ENCODE results near the gene ZNF524.

The ZNF524 gene

GRCh38 chr19:55644191-55644833 is 44.2 kb downstream of the ZNF524 start:
- H3K36me3 Mint-ChIP-seq (ENCODE audit: insufficient read depth), result peaks cover 30% of the 10 kb centered on the region
- H3K9me3 Mint-ChIP-seq, result no peaks in the 10 kb centered on the region

GRCh38 chr19:55644842-55645511 is 44.9 kb downstream of the ZNF524 start:
- Mint-ChIP-seq H3K9me3 (no peaks in the 10 kb centered on the region), H3K27me3 (peaks cover 14% of the 10 kb centered on the region), H3K36me3 (ENCODE audit: insufficient read depth) (peaks cover 30% of the 10 kb centered on the region), H3K4me1 (peaks cover 56% of the 10 kb centered on the region), H3K4me3 (peak overlapping the region; percentile 90), H3K27ac (ENCODE audit: low read depth) (no peak overlapping the region)
- DNase-seq (ENCODE audit: low spot score in 2 of 2) (no peak), ATAC-seq (replicated peaks; ENCODE audit: extremely low read depth, poor library complexity, severe bottlenecking) (no peak)

More at GRCh38 chr19:55644191-55644833, 44.2 kb downstream of the ZNF524 start:
- ATAC-seq (replicated peaks; ENCODE audit: extremely low read depth, poor library complexity, severe bottlenecking) (no peak), DNase-seq (ENCODE audit: low spot score in 2 of 2) (no peak)
- peak overlapping the region; percentile 84 for H3K27ac Mint-ChIP-seq (ENCODE audit: low read depth)
- peaks cover 7% of the 10 kb centered on the region for H3K27me3 Mint-ChIP-seq
- peaks cover 50% of the 10 kb centered on the region for H3K4me1 Mint-ChIP-seq
- peak overlapping the region; percentile 90 for H3K4me3 Mint-ChIP-seq

- DNase-seq (ENCODE audit: low spot score in 2 of 2), result no peak
- ATAC-seq (replicated peaks; ENCODE audit: extremely low read depth, poor library complexity, severe bottlenecking), result no peak
- Mint-ChIP-seq H3K9me3 (no peaks in the 10 kb centered on the region), H3K4me3 (no peak overlapping the region), H3K36me3 (ENCODE audit: insufficient read depth) (peaks cover 26% of the 10 kb centered on the region), H3K27me3 (peaks cover 15% of the 10 kb centered on the region), H3K27ac (ENCODE audit: low read depth) (no peak overlapping the region), H3K4me1 (peaks cover 55% of the 10 kb centered on the region)
Observed at GRCh38 chr19:55645512-55645881, 45.4 kb downstream of the ZNF524 start.

GRCh38 chr19:55646889-55647731 is 47.0 kb downstream of the ZNF524 start:
- peak overlapping the region; percentile 69 for H3K4me3 Mint-ChIP-seq
- peaks cover 19% of the 10 kb centered on the region for H3K36me3 Mint-ChIP-seq (ENCODE audit: insufficient read depth)
- H3K27ac Mint-ChIP-seq (ENCODE audit: low read depth), result no peak overlapping the region
- DNase-seq (ENCODE audit: low spot score in 2 of 2) (no peak), ATAC-seq (replicated peaks; ENCODE audit: extremely low read depth, poor library complexity, severe bottlenecking) (no peak)
- peaks cover 15% of the 10 kb centered on the region for H3K27me3 Mint-ChIP-seq
- H3K9me3 Mint-ChIP-seq, result no peaks in the 10 kb centered on the region
- peaks cover 44% of the 10 kb centered on the region for H3K4me1 Mint-ChIP-seq

DNA sequence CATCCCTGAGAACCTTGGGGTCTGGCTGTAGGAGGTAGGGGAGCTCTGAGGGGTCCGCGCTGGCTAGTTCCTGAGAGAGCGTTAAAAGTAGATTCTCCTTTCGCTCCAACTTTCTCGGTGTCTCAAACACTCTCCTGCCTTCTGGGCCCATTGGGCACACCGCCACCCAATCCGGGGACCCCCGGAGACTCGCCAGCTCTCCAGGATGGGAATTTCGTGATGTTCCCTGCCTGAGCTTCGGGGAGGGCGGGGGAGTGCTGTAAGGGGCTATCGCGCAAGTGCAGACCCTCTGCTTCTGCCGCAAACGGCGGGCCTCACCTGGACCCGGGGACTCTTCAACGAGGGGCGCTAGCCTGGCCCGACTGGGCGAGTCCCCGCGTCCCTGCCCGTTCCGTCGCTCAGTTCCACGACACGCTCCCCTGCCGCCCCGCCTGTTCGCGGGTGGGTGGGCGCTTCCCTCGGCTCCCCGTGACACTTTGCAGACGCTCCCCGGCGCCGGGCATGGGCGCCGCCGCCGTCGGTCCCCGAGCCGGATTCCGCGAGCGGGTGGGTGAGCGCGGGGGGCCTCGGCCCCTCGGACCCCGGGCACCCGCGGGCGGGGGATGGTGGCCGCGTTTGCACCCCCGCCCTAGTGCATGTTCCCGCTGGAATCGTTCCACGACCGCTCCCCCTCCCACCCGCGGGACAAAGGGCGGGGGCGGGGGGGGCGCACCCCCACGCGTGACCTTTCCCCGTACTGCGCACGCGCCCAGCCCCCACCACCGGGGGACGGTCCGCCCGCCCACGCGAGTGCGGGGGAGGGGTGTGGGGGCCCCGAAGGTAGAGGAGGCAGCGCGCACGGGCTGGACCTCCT is 47.9 kb downstream of the ZNF524 start, which contains the start of gene CCDC106:
CCDC106 (plus strand) TSS at position 481 of the 853 bp plus-strand sequence. CDS start 835 bp downstream, outside the sequence.
- H3K9me3 Mint-ChIP-seq, result no peaks in the 10 kb centered on the region
- H3K4me1 Mint-ChIP-seq, result peaks cover 39% of the 10 kb centered on the region

DNA sequence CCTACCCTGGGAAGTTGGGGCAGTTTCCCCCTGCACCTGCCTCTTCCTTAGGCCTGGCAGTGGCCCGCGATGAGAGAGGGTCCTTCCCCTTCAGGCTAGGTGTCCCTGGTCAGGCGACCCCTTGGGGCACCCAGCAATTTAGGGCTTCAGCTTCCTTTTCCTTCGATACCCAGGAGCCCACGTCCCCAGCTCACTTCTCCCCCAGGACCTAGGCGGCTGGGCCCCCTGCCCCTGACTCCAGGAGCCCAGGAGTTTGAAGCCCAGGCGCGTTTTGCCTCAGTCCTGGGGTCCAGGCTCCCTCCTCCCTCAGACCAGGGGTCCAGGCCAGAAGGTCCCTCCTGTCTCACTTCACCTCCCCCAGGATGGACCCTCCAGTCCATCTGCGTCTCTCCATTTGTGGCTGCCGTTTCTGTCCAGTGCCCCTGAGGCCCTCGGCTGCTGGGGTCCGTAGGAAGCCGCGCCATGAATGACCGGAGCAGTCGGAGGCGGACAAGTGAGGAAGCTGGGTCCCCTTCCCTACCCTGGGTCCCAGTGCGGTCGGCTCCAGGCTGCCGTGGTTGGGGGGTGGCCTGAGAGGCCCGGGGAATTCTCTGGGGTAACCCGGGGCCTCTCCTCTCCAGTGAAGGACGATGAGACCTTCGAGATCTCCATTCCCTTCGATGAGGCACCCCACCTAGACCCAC is 48.6 kb downstream of the ZNF524 start:
- DNase-seq (ENCODE audit: low spot score in 2 of 2) (no peak), ATAC-seq (replicated peaks; ENCODE audit: extremely low read depth, poor library complexity, severe bottlenecking) (no peak)
- Mint-ChIP-seq H3K27ac (ENCODE audit: low read depth) (no peak overlapping the region), H3K4me1 (peaks cover 31% of the 10 kb centered on the region), H3K9me3 (no peaks in the 10 kb centered on the region), H3K4me3 (peak overlapping the region; percentile 69), H3K27me3 (peaks cover 15% of the 10 kb centered on the region), H3K36me3 (ENCODE audit: insufficient read depth) (peaks cover 18% of the 10 kb centered on the region)

More for the DNA sequence above, 47.9 kb downstream of the ZNF524 start, which contains the start of gene CCDC106:
- ATAC-seq (replicated peaks; ENCODE audit: extremely low read depth, poor library complexity, severe bottlenecking) (no peak), DNase-seq (ENCODE audit: low spot score in 2 of 2) (no peak)
- H3K4me3 Mint-ChIP-seq, result peak within 1 kb of the TSS; percentile 69
- peaks cover 15% of the 10 kb centered on the region for H3K27me3 Mint-ChIP-seq
- H3K36me3 Mint-ChIP-seq (ENCODE audit: insufficient read depth), result peaks cover 18% of the 10 kb centered on the region
- H3K27ac Mint-ChIP-seq (ENCODE audit: low read depth), result no peak within 1 kb of the TSS

GRCh38 chr19:55649268-55650125 is 49.4 kb downstream of the ZNF524 start:
- H3K4me1 Mint-ChIP-seq, result peaks cover 30% of the 10 kb centered on the region
- H3K27ac Mint-ChIP-seq (ENCODE audit: low read depth), result peak overlapping the region; percentile 32
- no peaks in the 10 kb centered on the region for H3K9me3 Mint-ChIP-seq
- ATAC-seq (replicated peaks; ENCODE audit: extremely low read depth, poor library complexity, severe bottlenecking) (no peak), DNase-seq (ENCODE audit: low spot score in 2 of 2) (no peak)
- peaks cover 24% of the 10 kb centered on the region for H3K36me3 Mint-ChIP-seq (ENCODE audit: insufficient read depth)
- H3K4me3 Mint-ChIP-seq, result peak overlapping the region; percentile 69
- H3K27me3 Mint-ChIP-seq, result peaks cover 15% of the 10 kb centered on the region

- Mint-ChIP-seq H3K4me1 (peaks cover 32% of the 10 kb centered on the region), H3K4me3 (peak overlapping the region; percentile 57), H3K27ac (ENCODE audit: low read depth) (no peak overlapping the region), H3K36me3 (ENCODE audit: insufficient read depth) (peaks cover 26% of the 10 kb centered on the region), H3K9me3 (no peaks in the 10 kb centered on the region), H3K27me3 (peaks cover 15% of the 10 kb centered on the region)
- DNase-seq (ENCODE audit: low spot score in 2 of 2) (no peak), ATAC-seq (replicated peaks; ENCODE audit: extremely low read depth, poor library complexity, severe bottlenecking) (no peak)
Observed at GRCh38 chr19:55650126-55650557, 50.1 kb downstream of the ZNF524 start.

- peaks cover 25% of the 10 kb centered on the region for H3K36me3 Mint-ChIP-seq (ENCODE audit: insufficient read depth)
- no peak overlapping the region for H3K27ac Mint-ChIP-seq (ENCODE audit: low read depth)
- H3K9me3 Mint-ChIP-seq, result no peaks in the 10 kb centered on the region
- H3K4me1 Mint-ChIP-seq, result peaks cover 36% of the 10 kb centered on the region
- DNase-seq (ENCODE audit: low spot score in 2 of 2), result no peak
- no peak for ATAC-seq (replicated peaks; ENCODE audit: extremely low read depth, poor library complexity, severe bottlenecking)
- peaks cover 15% of the 10 kb centered on the region for H3K27me3 Mint-ChIP-seq
- no peak overlapping the region for H3K4me3 Mint-ChIP-seq
Observed at GRCh38 chr19:55650602-55651230, 50.6 kb downstream of the ZNF524 start.

GRCh38 chr19:55651236-55651635 is 51.1 kb downstream of the ZNF524 start:
- Mint-ChIP-seq H3K27me3 (peaks cover 15% of the 10 kb centered on the region), H3K9me3 (no peaks in the 10 kb centered on the region), H3K36me3 (ENCODE audit: insufficient read depth) (peaks cover 25% of the 10 kb centered on the region), H3K27ac (ENCODE audit: low read depth) (no peak overlapping the region), H3K4me3 (no peak overlapping the region), H3K4me1 (peaks cover 41% of the 10 kb centered on the region)
- DNase-seq (ENCODE audit: low spot score in 2 of 2) (no peak), ATAC-seq (replicated peaks; ENCODE audit: extremely low read depth, poor library complexity, severe bottlenecking) (no peak)
